Measurements from ENCODE around the gene MTFP1. TPM values are rescaled to one million over a fixed set of nuclear protein-coding genes. Genes with fewer than 3 reads are reported as not detected.

Gene MTFP1
- total and polyA plus RNA-seq, 9 of the 15 experiments (the other 6 are each of a cell fraction or from before 2014, with no cell fraction given), result 10.7 to 52.0 (median 30.1) TPM

GRCh38 chr22:30416837-30417236, 8.7 kb upstream of the MTFP1 start (continued):
- TF ChIP-seq MAFG (tag; conservative IDR thresholded peaks at IDR 0.05), result peak; percentile 53
- TF ChIP-seq ZNF511 (CRISPR knock-in tag; IDR thresholded peaks at IDR 0.05), result no peak
- TF ChIP-seq FUS (optimal IDR thresholded peaks at IDR 0.05; ENCODE audit: low read depth, low read length), result no peak
- TF ChIP-seq MAFF (IDR thresholded peaks at IDR 0.05; ENCODE audit: low read length), result peak; percentile 55; the same call in 1 of the 2 replicates
- no peak for TF ChIP-seq TEAD2 (tag; IDR thresholded peaks at IDR 0.05)

GRCh38 chr22:30420347-30421125, 5.0 kb upstream of the MTFP1 start:
- Histone ChIP-seq H4K20me1 (replicated peaks; ENCODE audit: control insufficient read depth, insufficient read depth, low read length) (no peaks in the 10 kb centered on the region), H3K79me2 (ENCODE audit: control insufficient read depth, insufficient read depth, low read length) (peaks cover 48% of the 10 kb centered on the region), H3K4me2 (ENCODE audit: insufficient read depth, low read length) (peak overlapping the region; percentile 94), H3K4me1 (replicated peaks in 1 of 2; ENCODE audit: control insufficient read depth in 2 of 2, insufficient read depth in 2 of 2, low read length in 2 of 2) (peaks cover 30 to 37% of the 10 kb centered on the region in 2 experiments), H3K4me3 (peak overlapping the region; percentile 59; the same call in 1 of the 2 replicates), H3K27ac (ENCODE audit: extremely low read depth, low read depth, low read length) (peak overlapping the region; percentile 94), H3K27me3 (ENCODE audit: control insufficient read depth in 2 of 2, insufficient read depth in 2 of 2, low read length in 2 of 2) (no peaks in the 10 kb centered on the region), H3K36me3 (ENCODE audit: control insufficient read depth, insufficient read depth, low read length) (peaks cover 29% of the 10 kb centered on the region), H3K9ac (ENCODE audit: insufficient read depth in 1 of 2, low read depth in 2 of 2, low read length in 2 of 2) (peak overlapping the region; percentile 6 to 94; a peak in 3 of 4 replicates), H3K9me3 (replicated peaks; ENCODE audit: control insufficient read depth, insufficient read depth, low read depth, low read length) (no peaks in the 10 kb centered on the region), H2AFZ (ENCODE audit: low read depth, low read length) (no peak overlapping the region), H3K9me1 (ENCODE audit: control insufficient read depth, insufficient read depth, low read length) (no peaks in the 10 kb centered on the region)
- ChIA-PET CTCF (ENCODE audit: low intra/inter-chr PET ratio) (no interaction called here), POLR2A (interaction anchor here (0.9 to 1.4 kb wide), 2 partner anchors 10 kb away, joined by 3 to 4 read pairs; no protein-coding TSS in a partner anchor)
- WGBS (ENCODE audit: insufficient coverage, low coverage, missing lambda C conversion rate), result 14% methylated on average over 6 of the region's 6 CpGs
- BruUV-seq (replicated peaks), result no TSS peak
- intact Hi-C loops (cut with micrococcal nuclease), result no loop called here
- in situ Hi-C loops (cut with MboI), result no loop called here
- FAIRE-seq (peak; percentile 48), ATAC-seq (no peak), DNase-seq (ENCODE audit: extremely low read depth in 1 of 4, low spot score in 3 of 4) (peak in 2 of 4 experiments; percentile 32 to 59)
- TF ChIP-seq NR2F6 (CRISPR knock-in tag; IDR thresholded peaks at IDR 0.05) (no peak), CREB1 (IDR thresholded peaks at IDR 0.05) (no peak), CREB1 (CRISPR knock-in tag; IDR thresholded peaks at IDR 0.05) (no peak), RREB1 (CRISPR knock-in tag; IDR thresholded peaks at IDR 0.05) (no peak), USF2 (CRISPR knock-in tag; IDR thresholded peaks at IDR 0.05) (no peak), HMBOX1 (IDR thresholded peaks at IDR 0.05) (peak; percentile 71; the same call in 1 of the 2 replicates), EGR1 (conservative IDR thresholded peaks at IDR 0.05) (peak; percentile 80), MAFF (IDR thresholded peaks at IDR 0.05; ENCODE audit: low read length) (no peak), E2F3 (CRISPR knock-in tag; IDR thresholded peaks at IDR 0.05) (no peak)
